GM12891 (cell line): ENCODE data around the gene CLUH.

ENCODE experiments used
- PAX5 ChIP-seq: IDR thresholded peaks from 2 replicates; pipeline ENCODE4 v1.6.1; 2011; ENCODE audit warnings: low read length, moderate library complexity, mild to moderate bottlenecking; ENCODE audit not compliant: insufficient read depth, severe bottlenecking
- POLR2A ChIP-seq: IDR thresholded peaks from 2 replicates; pipeline ENCODE4 v1.6.1; 2011; ENCODE audit warnings: low read depth, low read length, control low read depth
- POLR2AphosphoS5 ChIP-seq: IDR thresholded peaks from 2 replicates; pipeline ENCODE4 v1.6.1; 2011; ENCODE audit warnings: low read depth, low read length, control low read depth
- POU2F2 ChIP-seq: IDR thresholded peaks from 2 replicates; pipeline ENCODE4 v1.6.1; 2011; ENCODE audit warnings: low read depth, mild to moderate bottlenecking, control low read depth, low read length, moderate library complexity
- SPI1 ChIP-seq: IDR thresholded peaks from 2 replicates; pipeline ENCODE4 v1.6.1; 2011; ENCODE audit warnings: low read depth, low read length, control low read depth
- TAF1 ChIP-seq: IDR thresholded peaks from 2 replicates; pipeline ENCODE4 v1.6.1; 2011; ENCODE audit warnings: low read depth, low read length, control low read depth

GRCh38 chr17:2708585-2709182 lies 2.9 kb downstream of the CLUH start:
- TF ChIP-seq SPI1 (no peak), POLR2A (no peak), TAF1 (no peak), POLR2AphosphoS5 (no peak), PAX5 (no peak), POU2F2 (no peak)
